Measurements from ENCODE around the gene WDFY1.
"Not testable (repeated sequence)": the region's sequence is repeated elsewhere in the genome, so short reads cannot be mapped to it uniquely, and the experiment has no call there.

Gene WDFY1

DNA sequence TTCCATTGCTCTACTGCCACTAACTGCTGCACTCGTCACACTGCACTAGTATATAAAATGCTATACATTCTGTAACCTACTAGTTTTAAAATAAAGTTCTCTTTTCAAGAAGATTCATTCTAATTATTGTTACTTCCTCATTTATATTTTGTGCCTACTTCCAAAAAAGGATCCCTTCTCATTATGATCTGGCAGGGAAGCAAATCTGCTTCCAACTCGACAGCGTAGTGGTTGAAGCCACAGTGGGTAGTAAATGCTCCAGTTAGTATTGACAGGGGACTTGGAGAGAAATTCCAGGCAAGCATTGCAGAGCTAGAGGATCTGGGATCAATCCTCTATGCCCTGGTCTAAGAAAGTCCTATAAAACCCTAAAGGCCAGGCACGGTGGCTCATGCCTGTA lies 54.4 kb downstream of the WDFY1 start:
- DNase-seq, result no peak

DNA sequence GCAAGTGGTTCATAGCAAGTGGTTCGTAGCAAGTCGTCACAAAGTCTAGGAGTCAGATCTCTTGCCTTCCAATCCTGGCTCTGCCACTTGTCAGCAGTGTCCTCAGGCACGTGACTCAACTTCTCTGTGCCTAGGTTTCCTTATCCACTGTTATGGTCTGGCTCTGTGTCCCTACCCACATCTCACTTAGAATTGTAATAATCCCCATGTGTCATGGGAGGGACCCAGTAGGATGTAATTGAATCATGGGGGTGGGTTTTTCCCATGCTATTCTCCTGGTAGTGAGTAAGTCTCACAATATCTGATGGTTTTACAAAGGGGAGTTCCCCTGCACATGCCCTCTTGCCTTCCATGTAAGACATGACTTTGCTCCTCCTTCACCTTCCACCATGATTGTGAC lies 55.9 kb downstream of the WDFY1 start:
- DNase-seq, result no peak

DNA sequence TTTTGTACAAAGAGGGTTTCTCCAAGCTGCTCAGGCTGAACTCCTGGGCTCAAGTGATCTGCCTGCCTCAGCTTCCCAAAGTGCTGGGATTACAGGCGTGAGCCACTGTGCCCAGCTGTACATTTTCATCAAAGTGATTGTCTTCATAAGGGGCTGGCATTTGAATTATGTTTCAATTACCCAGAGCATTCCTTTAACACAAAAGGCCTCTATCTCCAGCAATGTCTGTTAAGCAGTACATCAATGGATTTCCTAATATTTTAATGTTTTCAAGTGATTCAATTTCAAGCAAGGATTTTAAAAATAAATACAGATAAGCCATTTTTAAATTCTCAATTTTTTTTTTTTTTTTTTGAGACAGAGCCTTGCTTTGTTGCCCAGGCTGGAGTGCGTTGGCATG lies 56.9 kb downstream of the WDFY1 start:
- DNase-seq, result no peak

DNA sequence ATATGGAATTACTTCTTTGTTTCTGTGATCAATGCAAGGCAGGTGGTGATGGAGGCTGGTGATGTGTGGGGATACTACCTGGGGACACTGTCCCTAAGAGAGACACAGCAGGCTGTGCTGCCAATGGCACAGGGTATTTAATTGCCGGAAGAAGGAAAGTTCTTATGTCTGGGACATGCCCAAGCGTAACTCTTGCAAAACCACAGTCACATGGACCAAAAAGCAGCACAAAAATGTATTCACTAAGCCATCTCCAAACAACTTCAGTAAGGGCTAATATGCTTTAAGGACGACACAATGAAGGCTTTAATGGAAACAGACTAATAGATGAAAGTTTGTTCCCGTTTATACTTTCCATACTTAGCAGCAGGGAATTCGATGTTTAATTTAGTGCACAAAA lies 58.0 kb downstream of the WDFY1 start:
- DNase-seq, result no peak

DNA sequence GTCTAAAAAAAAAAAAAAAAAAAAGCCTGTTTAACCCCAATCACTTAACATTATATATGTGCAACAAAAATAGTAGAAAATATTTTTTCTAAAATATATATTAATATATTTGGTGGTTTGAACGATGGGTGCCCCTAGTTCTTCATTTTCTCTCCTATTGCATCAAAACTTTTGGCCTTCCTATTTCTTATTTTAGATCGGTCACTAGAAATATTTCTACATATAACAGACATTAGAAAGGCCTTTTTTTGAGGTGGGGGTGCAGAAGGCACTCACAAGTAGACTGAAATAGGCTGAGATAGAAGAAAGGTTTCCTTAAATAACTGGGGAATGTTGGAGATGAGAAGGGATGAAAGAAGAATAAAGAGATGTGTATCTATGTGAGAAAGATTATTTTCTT lies 58.4 kb downstream of the WDFY1 start:
- no peak for DNase-seq

DNA sequence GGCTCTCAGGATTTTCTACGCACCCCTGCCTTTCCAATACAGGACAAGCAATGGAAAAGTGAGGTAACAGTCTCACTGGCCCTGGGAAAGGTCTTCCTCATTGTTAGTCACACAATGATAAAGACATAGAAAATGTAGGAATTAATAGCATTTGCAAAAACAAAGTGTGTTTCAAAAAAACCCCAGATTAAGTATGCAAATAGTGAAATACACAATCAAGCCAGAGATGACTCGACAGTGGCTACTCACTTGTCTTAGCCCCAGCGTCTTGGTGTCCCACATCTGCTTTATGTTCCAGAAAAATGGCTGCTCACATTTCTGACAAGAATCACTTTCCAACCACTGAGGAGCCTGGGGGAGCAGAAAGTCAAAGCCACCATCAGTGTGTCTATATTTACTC lies 60.7 kb downstream of the WDFY1 start:
- DNase-seq, result no peak

DNA sequence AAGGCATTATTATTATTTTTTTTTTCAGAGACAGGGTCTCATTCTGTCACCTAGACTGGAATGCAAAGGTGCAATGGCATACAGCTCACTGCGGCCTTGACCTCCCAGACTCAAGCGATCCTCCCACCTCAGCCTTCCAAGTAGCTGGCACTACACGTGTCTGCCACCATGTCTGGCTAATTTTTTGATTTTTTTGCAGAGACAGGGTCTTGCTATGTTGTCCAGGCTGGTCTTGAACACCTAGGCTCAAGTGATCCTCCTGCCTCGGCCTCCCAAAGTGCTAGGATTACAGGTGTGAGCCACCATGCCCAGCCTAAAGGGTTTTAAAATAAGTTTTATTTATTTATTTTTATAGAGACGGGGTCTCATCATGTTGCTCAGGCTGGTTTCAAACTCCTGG lies 62.4 kb downstream of the WDFY1 start:
- no peak for DNase-seq

DNA sequence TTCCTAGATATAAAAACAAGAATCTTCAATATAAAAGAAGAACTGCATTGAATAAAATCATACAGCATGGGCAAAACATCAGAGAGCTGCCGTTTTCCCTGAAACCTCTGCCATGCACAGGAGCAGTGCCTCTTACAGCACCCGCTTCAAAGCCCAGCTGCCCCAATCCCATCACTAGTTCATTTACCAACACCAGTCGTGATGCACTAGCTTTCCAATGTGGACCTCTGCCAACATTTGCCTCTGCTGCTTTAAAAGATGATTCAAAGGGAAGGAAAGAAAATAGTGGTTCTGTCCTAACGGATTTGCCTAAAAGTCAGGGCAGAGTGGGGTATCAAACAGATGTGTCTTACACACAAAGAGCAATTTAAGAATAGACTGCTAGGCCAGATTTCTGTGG lies 64.3 kb downstream of the WDFY1 start:
- no peak for DNase-seq

DNA sequence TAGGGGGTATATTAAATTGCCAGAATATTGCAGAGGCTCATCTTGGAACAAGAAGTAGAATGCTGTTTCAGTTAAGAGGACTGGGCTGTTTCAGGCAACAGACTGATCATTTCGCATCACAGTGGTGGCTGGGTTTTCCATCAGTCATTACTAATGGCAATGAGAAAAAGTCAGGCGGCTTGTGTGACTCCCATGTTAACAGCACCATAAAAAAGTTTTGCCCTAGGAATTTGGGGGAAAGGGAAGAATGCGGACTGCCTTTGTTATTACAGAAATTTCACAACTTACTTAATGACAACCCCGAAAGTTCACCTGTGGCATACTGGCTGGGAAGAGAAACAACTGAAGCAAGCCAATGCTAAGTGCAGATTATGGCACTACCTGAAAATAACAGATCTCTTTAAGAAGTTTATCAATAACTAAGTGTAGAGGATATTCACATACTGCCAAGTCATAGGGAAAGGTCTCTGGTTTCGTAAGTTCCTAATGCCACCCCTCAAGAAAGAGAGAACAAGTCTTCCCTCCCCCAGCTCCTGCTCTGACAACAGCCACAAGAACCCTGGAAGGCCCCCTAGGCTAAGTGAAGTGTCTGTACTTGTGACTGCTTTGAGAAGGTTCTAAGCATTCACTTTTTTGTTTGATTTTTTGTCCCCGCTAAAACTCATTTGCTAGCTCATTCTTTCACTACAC lies 67.3 kb downstream of the WDFY1 start:
- no peak for DNase-seq

DNA sequence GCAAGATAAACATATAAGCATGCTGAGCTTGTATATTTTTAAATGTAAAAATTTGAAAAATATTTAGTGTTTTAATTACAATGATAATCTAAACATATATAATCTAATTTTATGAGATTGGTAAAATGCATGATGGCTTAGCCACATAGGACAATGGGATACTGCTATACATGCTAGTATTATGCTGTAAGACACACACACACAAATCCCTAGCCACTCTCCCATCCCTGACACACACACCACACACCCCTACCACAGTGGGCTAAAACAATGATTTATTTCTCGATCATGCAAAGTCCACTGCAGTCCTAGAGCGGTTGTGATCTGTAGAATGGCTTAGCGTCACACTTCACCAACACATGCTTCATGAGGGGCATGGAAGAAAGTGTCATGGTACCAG lies 71.5 kb downstream of the WDFY1 start:
- no peak for DNase-seq

DNA sequence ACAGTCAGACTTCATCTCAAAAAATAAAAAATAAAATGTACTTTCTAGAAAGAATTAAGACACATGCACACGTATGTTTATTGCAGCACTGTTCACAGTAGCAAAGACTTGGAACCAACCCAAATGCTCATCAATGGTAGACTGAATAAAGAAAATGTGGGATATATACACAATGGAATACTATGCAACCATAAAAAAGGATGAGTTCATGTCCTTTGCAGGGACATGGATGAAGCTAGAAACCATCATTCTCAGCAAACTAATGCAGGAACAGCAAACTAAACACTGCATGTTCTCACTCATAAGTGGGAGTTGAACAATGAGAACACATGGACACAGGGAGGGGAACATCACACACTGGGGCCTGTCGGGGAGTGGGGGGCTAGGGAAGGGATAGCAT lies 72.4 kb downstream of the WDFY1 start:
- DNase-seq, result not testable (repeated sequence)

DNA sequence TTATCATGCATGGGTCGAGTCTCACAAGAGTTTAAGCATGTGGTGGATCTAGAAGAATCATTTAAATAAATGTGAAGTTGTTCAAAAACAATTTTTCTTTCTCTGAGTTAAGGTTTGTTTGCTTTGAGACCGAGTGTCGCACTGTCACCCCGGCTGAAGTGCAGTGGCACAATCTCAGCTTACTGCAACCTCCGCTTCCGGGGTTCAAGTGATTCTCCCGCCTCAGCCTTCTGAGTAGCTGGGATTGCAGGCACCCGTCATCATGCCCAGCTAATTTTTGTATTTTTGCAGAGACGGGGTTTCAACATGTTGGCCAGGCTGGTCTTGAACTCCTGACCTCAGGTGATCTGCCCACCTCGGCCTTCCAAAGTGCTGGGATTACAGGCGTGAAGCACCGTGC lies 73.5 kb downstream of the WDFY1 start:
- DNase-seq, result not testable (repeated sequence)

DNA sequence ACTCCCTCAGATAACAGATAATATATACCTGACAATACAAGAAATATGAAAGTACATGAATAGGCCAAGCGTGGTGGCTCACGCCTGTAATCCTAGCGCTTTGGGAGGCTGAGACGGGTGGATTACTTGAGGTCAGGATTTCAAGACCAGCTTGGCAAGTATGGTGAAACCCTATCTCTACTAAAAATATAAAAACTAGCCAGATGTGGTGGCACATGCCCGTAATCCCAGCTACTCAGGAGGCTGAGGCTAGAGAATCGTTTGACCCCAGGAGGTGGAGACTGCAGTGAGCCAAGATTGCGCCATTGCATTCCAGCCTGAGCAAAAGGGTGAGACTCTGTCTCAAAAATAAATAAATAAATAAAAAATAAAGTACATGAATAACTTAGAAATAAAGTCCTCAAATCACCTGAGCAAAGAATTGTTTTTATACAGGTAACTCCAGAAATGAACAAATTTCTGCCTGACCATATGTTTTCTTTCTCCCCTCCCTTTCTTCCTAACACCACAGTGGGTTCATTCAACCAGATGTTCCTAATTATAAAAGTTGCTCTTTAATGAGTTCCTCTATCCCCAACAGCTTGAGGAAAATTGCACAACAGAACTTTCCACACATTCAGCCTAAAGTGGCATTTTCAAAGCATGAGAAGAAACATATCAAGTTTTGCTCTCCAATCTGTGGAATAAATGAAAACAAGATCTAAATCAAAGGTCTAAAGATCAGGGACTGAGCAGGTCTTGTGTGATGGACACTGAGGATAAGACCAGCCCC lies 74.1 kb downstream of the WDFY1 start:
- no peak for DNase-seq

DNA sequence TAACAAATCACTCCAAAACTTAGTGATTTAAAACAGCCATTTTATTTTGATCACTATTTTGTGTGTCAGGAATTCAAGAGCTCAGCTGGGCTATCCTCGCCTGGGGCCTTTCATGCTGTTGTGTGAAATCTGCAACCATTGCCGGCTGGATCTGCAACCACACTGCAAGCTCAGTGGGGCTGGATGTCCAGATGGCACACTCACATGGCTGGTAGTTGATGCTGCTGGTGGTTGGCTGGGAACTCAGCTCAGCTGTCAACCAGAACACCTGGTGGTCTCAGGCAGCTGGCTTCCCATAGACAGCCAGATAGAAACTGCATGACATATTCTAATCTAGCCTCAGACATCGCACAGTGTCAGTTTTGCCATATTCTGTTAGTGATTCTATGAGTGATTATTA lies 77.1 kb downstream of the WDFY1 start:
- no peak for DNase-seq

DNA sequence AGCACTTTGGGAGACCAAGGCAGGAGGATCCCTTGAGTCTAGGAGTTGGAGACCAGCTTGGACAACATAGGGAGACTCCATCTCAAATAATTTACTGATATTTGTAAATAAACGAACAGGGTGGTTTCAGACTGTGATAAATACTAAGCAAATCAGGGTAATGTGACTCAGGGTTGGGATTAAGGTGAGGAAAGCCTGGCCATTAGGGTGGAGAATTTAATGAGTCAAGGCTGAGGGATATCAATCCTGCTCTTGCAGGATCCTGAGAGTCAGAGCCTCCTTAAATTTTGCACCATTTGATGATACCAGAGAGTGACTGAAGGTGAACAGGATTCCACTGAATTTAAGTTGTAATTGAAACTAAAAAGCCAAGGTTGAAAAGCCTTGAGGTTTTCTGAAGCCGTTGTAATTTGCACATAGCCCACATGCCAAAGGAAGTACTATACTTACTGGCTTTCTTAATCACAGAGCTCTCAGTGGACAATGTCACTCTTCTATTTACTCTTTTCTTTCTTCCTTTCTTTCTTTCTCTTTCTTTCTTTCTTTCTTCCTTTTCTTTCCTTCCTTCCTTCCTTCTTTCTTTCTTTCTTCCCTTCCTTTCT lies 79.1 kb downstream of the WDFY1 start:
- no peak for DNase-seq

DNA sequence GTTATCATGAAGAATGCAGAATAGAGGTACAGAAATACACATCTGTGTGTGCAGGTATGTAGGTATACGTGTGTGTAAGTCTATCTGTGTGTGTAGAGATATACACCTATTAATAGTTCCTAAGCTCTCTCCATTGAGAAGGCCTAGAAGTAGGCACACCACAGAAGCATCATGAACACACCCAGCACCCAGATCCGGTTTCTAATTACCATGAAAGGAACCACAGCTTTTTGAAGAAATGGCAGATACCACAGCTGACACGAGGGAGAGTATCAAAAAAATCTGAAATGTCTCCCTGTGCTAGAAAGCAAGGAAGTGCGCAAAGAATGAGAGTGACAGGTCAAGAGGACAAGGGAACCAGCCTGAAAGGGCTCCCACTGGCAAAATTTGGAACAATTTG lies 80.0 kb downstream of the WDFY1 start:
- no peak for DNase-seq

DNA sequence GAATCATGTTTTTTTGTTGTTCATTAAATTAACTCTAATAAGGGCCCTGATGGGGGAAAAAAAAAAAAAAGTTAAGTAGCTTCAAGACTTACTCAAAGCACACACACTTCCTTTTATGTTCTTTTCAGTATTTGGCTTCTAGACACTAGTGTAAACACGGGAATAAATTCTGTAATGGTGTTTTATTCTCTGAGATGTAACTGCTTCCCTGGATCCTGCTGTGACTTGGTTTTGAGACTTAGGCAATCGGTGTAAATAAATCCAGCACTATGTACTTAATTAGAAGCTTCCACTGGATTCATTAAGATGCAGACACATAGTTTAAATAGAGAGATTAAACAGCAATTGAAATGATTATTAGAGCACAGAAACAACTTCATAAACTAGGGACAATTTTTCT lies 81.6 kb downstream of the WDFY1 start:
- no peak for DNase-seq

DNA sequence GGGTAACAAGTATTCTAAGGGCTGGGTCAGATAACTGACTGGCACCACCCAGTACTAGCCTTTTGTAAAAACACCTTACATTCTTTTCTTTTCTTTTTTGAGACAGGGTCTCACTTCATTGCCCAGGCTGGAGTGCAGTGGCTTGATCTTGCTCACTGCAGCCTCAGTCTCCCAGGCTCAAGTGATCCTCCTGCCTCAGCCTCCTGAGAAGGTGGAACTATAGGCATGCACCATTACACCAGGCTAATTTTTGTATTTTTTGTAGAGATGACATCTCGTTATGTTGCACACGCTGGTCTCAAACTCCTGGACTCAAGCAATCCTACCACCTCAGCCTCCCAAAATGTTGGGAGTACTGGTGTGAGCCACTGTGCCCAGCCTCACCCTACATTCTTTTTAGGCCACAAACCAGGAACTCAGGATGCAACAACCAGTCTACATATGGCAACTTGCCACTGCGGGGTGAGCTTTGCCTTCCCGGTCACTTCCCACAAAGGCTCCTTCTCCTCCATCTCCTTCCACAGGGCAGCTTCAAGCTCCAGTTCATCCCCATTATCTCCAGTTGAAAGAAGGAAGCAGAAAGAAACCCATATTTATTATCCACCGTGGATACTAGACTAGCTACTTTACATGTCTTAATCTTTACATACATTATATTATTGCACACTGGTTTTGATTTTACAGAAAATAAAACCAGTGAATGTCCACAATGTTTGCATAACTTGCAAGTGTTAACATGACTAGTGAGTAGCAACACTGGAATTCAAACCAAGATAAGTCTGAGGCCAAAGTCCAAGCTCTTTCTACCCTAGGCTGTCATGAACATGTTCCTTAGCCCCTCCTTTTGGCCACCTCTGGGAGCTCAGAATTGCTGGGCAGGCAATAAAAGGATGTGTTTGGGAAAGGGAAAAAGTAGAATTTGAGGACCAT lies 84.1 kb downstream of the WDFY1 start:
- DNase-seq, result no peak

DNA sequence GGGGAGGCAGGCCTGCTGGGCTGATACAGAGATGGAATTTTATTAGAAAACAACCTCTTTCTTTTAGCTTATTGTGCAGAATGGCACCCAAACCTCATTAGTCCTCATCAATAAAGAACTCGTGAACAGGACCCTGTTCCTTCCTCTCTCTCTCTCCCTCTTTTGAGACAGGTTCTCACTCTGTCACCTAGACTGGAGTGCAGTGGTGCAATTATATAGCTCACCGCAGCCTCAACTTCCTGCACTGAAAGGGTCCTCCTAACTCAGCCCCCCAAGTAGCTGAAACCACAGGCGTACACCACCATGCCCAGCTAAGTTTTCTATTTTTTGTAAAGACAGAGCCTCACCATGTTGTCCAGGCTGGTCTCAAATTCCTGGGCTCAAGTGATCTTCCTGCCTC lies 86.1 kb downstream of the WDFY1 start:
- no peak for DNase-seq

DNA sequence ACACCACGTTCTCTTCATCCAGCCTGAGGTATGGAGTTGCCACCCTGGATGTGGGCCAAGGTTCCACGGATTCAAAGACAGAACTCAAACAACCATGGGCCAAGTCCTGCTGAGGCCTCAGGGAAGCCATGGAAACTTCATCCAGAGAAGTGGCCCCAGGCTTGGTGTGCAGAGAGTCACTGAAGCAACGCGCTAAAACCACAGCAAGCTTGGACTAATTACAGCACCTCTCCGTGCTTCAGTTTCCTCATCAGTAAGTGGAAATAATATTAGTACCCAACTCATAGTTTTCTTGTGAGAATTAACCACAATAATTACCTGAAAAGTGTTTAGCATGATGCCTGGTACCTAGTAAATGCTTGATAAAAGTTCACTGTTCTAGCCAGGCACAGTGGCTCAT lies 88.6 kb downstream of the WDFY1 start:
- no peak for DNase-seq

DNA sequence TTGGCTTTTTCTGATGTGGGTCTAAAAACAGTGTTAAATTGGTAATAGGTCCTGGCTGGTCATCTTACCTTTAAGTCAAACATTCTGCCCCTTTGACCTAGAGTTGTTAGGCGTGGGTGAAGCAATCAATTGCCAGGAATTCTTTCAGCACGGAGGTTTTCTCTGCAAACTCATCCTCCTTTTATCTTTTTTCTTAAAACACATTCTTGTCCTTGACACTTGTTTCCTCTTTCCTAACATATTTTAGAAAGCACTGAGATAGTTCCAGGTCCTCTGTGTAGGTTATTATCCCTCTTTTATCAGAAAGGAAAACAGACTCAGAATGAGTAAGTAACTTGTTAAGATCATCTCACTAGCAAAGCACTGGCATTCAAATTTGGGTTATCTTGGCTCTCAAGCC lies 89.1 kb downstream of the WDFY1 start:
- DNase-seq, result no peak

DNA sequence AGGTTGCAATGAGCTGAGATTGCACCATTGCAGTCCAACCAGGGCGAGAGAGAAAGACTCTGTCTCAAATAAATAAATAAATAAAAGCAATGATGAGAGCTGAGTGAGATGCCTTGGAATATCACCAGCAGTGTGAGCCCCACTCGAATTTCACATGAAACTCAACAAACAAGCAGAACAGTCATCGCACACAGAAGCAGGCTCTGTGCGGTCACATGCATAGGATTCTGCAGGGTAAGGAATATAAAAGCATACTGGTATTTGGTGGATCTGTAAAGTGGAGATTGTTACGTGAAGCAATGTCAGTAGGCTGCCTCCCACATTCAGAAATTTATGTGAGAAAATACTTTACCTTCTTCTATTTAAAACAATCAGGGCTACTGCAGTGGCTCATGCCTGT lies 89.7 kb downstream of the WDFY1 start:
- no peak for DNase-seq

DNA sequence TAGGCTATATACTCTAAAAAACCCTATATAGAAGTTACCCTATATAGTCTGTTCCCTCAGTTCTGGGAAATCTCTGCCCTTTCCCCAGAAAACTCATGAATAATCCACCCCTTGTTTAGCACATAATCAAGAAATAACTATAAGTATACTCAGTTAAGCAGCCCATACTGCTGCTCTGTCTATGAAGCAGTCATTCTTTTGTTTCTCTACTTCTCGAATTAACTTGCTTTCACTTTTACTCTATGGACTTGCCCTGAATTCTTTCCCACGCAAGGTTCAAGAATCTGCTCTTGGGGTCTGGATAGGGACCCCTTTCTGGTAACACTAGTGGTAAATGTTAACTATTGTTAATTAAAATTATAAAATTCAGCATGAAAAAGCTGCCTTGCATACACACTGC lies 90.4 kb downstream of the WDFY1 start:
- no peak for DNase-seq
